Measurements from ENCODE around the gene TRERF1.

DNA sequence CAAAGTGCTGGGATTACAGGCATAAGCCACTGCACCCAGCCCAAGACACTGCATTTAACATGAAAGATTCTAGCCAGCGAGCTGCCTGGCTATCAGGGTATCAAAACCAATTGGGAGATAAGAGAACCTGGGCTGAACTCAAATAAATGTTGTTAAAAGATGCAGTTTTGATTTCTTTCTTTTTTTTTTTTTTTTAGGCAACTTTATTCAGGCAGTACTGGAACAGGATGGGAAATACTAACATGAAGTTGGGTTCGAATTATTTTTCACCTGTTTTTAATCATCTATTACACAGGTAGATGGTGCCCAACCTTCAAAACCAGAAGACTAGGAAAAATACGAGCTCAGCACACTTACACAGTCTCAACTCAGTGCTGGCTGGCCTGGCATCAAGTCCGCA, 63.7 kb downstream of the TRERF1 start:
- TF ChIP-seq CTCF (IDR thresholded peaks at IDR 0.05) (no peak), POLR2A (IDR thresholded peaks at IDR 0.05) (no peak), EP300 (IDR thresholded peaks at IDR 0.05) (no peak)
